H1 (cell line): Measurements from ENCODE around the gene MX1. TPM values are rescaled to one million over a fixed set of nuclear protein-coding genes. Genes with fewer than 3 reads are reported as not detected.
A peak's percentile ranks its signal among the peaks of the same experiment; 100 is the strongest.

Source experiments
- CTCF ChIA-PET: fragments of 300-600 bp; sonication (Branson Sonifier 250); formaldehyde crosslinking; loops from one replicate; lab custom pipeline; 2021; ENCODE audit not compliant: partially characterized antibody; lab: Charles Lee
- POLR2A ChIA-PET: fragments of 300-600 bp; sonication (Branson Sonifier 250); formaldehyde crosslinking; loops from one replicate; lab custom pipeline; 2021; ENCODE audit warnings: inconsistent platforms; ENCODE audit not compliant: partially characterized antibody; lab: Charles Lee
- DNase-seq, 2 experiments: peaks; one replicate each; pipeline versions ENCODE4 v3.0.0 to v3.0.0-alpha.2; 2010 to 2022; ENCODE audit warnings: low spot score in 2 of 2, low read depth in 1 of 2, mixed read lengths in 1 of 2
- FAIRE-seq: peaks from 2 replicates; lab custom pipeline; 2011; peaks lifted over from hg19 to GRCh38; lab: Jason Lieb, UNC
- H2AFZ ChIP-seq: 2 replicates; pipeline ENCODE4 v1.8.1; 2012; ENCODE audit warnings: low read length, inconsistent platforms
- H2AK5ac ChIP-seq: 2 replicates; pipeline ENCODE4 v1.6.1; 2013; ENCODE audit warnings: low read depth, low read length
- H2BK120ac ChIP-seq: replicated peaks from 2 replicates; pipeline ENCODE3; 2013; ENCODE audit warnings: low read depth, low read length, inconsistent platforms
- H2BK12ac ChIP-seq: 2 replicates; pipeline ENCODE4 v1.6.1; 2013; ENCODE audit warnings: low read depth, low read length
- H2BK15ac ChIP-seq: 2 replicates; pipeline ENCODE4 v1.6.1; 2013; ENCODE audit warnings: low read length
- H2BK20ac ChIP-seq: 2 replicates; pipeline ENCODE4 v1.6.1; 2013; ENCODE audit warnings: low read length
- H2BK5ac ChIP-seq: 2 replicates; pipeline ENCODE4 v1.6.1; 2013; ENCODE audit warnings: low read depth, low read length
- H3K14ac ChIP-seq: 2 replicates; pipeline ENCODE4 v1.6.1; 2013; ENCODE audit warnings: inconsistent platforms; ENCODE audit not compliant: insufficient read length
- H3K18ac ChIP-seq: 2 replicates; pipeline ENCODE4 v1.6.1; 2013; ENCODE audit warnings: low read length; ENCODE audit errors: extremely low read depth
- H3K23ac ChIP-seq: 2 replicates; pipeline ENCODE4 v1.6.1; 2013; ENCODE audit warnings: inconsistent platforms; ENCODE audit not compliant: insufficient read length
- H3K23me2 ChIP-seq: 2 replicates; pipeline ENCODE4 v1.6.1; 2013; ENCODE audit warnings: low read depth, low read length
- H3K27ac ChIP-seq: 2 replicates; pipeline ENCODE4 v1.6.1; 2011; ENCODE audit warnings: low read depth, low read length, inconsistent platforms
- H3K27me3 ChIP-seq, 4 experiments: replicated peaks in 1 of 4; 1 replicate in 1 of 4; 2 replicates in 3 of 4; pipeline versions ENCODE4 v1.6.1 to v1.8.1; 2011 to 2013; ENCODE audit warnings: low read length in 3 of 4, mild to moderate bottlenecking in 3 of 4, inconsistent platforms in 2 of 4, mixed read lengths in 2 of 4, moderate library complexity in 1 of 4; ENCODE audit not compliant: control insufficient read depth in 3 of 4, insufficient read depth in 3 of 4; ENCODE audit errors: extremely low read depth in 1 of 4
- H3K36me3 ChIP-seq, 4 experiments: 2 replicates each; pipeline versions ENCODE4 v1.6.1 to v1.8.1; 2011 to 2013; ENCODE audit warnings: mild to moderate bottlenecking in 4 of 4, low read length in 3 of 4, moderate library complexity in 2 of 4, control low read depth in 1 of 4, inconsistent platforms in 1 of 4; ENCODE audit not compliant: insufficient read depth in 4 of 4, control insufficient read depth in 2 of 4
- H3K4ac ChIP-seq: replicated peaks from 2 replicates; pipeline ENCODE3; 2013; ENCODE audit warnings: low read length, low read depth, mixed read lengths, inconsistent platforms; ENCODE audit not compliant: insufficient read length
- H3K4me1 ChIP-seq, 4 experiments: replicated peaks in 1 of 4; 1 replicate in 1 of 4; 2 replicates in 3 of 4; pipeline versions ENCODE4 v1.6.1 to v1.8.1; 2011 to 2013; ENCODE audit warnings: low read length in 3 of 4, inconsistent platforms in 2 of 4, mixed read lengths in 1 of 4; ENCODE audit not compliant: insufficient read depth in 4 of 4, control insufficient read depth in 3 of 4
- H3K4me2 ChIP-seq, 2 experiments: 2 replicates each; pipeline versions ENCODE4 v1.6.1 to v1.8.1; 2011 to 2013; ENCODE audit warnings: low read depth in 2 of 2, low read length in 2 of 2, control low read depth in 1 of 2, inconsistent platforms in 1 of 2, mild to moderate bottlenecking in 1 of 2; ENCODE audit not compliant: insufficient read depth in 1 of 2
- H3K4me3 ChIP-seq, 4 experiments: fragments of 200-600, 300-600 bp in 1 of 4; sonication (generic), shearing (Covaris generic), sonication (Bioruptor Twin) in 1 of 4; 2 replicates each; pipeline versions ENCODE4 v1.5.1 to v1.8.1; 2011 to 2016; ENCODE audit warnings: low read length in 4 of 4, low read depth in 3 of 4, control low read depth in 2 of 4, inconsistent platforms in 2 of 4, mild to moderate bottlenecking in 2 of 4, mixed read lengths in 1 of 4, moderate library complexity in 1 of 4; ENCODE audit not compliant: insufficient read depth in 2 of 4; ENCODE audit errors: extremely low read depth in 1 of 4
- H3K56ac ChIP-seq: replicated peaks from 2 replicates; pipeline ENCODE3; 2013; ENCODE audit warnings: low read depth, mild to moderate bottlenecking, mixed read lengths, low read length, inconsistent platforms; ENCODE audit not compliant: insufficient read length
- H3K79me1 ChIP-seq: 2 replicates; pipeline ENCODE4 v1.6.1; 2013; ENCODE audit warnings: low read depth, low read length, control low read depth
- H3K79me2 ChIP-seq, 2 experiments: 2 replicates each; pipeline versions ENCODE4 v1.6.1 to v1.8.1; 2012 to 2013; ENCODE audit warnings: low read length in 2 of 2, mild to moderate bottlenecking in 2 of 2, inconsistent platforms in 1 of 2; ENCODE audit not compliant: insufficient read depth in 2 of 2, control insufficient read depth in 1 of 2
- H3K9ac ChIP-seq, 4 experiments: replicated peaks in 1 of 4; 1 replicate in 1 of 4; 2 replicates in 3 of 4; pipeline versions ENCODE4 v1.6.1 to v1.8.1; 2011 to 2013; ENCODE audit warnings: low read depth in 3 of 4, low read length in 3 of 4, control low read depth in 2 of 4, mild to moderate bottlenecking in 2 of 4, moderate library complexity in 2 of 4, inconsistent platforms in 1 of 4; ENCODE audit errors: extremely low read depth in 1 of 4
- H3K9me3 ChIP-seq, 2 experiments: 2 replicates each; pipeline versions ENCODE4 v1.6.1 to v1.8.1; 2012 to 2013; ENCODE audit warnings: mild to moderate bottlenecking in 2 of 2, moderate library complexity in 2 of 2, control low read depth in 1 of 2, inconsistent platforms in 1 of 2, low read depth in 1 of 2, low read length in 1 of 2, mixed read lengths in 1 of 2; ENCODE audit not compliant: insufficient read depth in 2 of 2
- H4K20me1 ChIP-seq, 2 experiments: replicated peaks in 1 of 2; 2 replicates each; pipeline versions ENCODE3 to v1.8.1; 2011 to 2013; ENCODE audit warnings: inconsistent platforms in 2 of 2, low read length in 2 of 2, mild to moderate bottlenecking in 1 of 2; ENCODE audit not compliant: insufficient read depth in 2 of 2, control insufficient read depth in 1 of 2
- H4K5ac ChIP-seq: 2 replicates; pipeline ENCODE4 v1.6.1; 2013; ENCODE audit warnings: low read length, low read depth, mixed read lengths, inconsistent platforms; ENCODE audit not compliant: insufficient read length
- H4K8ac ChIP-seq: 2 replicates; pipeline ENCODE4 v1.8.0; 2013; ENCODE audit warnings: mild to moderate bottlenecking, moderate library complexity, low read length, inconsistent platforms; ENCODE audit not compliant: insufficient read depth; ENCODE audit errors: extremely low read depth
- H4K91ac ChIP-seq: replicated peaks from 2 replicates; pipeline ENCODE3; 2013; ENCODE audit warnings: low read length, mixed read lengths, inconsistent platforms; ENCODE audit not compliant: insufficient read length
- BCL11A ChIP-seq, 2 experiments: IDR thresholded peaks; one replicate each; pipeline ENCODE4 v1.6.1; 2011; ENCODE audit warnings: low read depth in 2 of 2, low read length in 2 of 2, mild to moderate bottlenecking in 2 of 2
- CBX8 ChIP-seq: fragments of 300-800, 300-1000 bp; sonication (generic); IDR thresholded peaks from 2 replicates; pipeline ENCODE4 v1.7.1; 2016; ENCODE audit warnings: low read depth, low read length, borderline replicate concordance
- CHD1 ChIP-seq: IDR thresholded peaks from 2 replicates; pipeline ENCODE4 v1.6.1; 2012; ENCODE audit warnings: low read depth, low read length, improper control_type of control experiment
- EP300 ChIP-seq, 2 experiments: IDR thresholded peaks; 1 replicate in 1 of 2; 2 replicates in 1 of 2; pipeline ENCODE4 v1.6.1; 2011 to 2012; ENCODE audit warnings: low read depth in 2 of 2, low read length in 2 of 2, mild to moderate bottlenecking in 2 of 2, borderline replicate concordance in 1 of 2, inconsistent platforms in 1 of 2, moderate library complexity in 1 of 2
- JUND ChIP-seq: IDR thresholded peaks from 2 replicates; pipeline ENCODE4 v1.6.1; 2011; ENCODE audit warnings: mild to moderate bottlenecking, improper control_type of control experiment, low read length
- KDM5A ChIP-seq: fragments of 200-600 bp; IDR thresholded peaks from 2 replicates; pipeline ENCODE4 v1.7.1; 2012; ENCODE audit warnings: mild to moderate bottlenecking, low read length, inconsistent platforms, mixed read lengths
- NRF1 ChIP-seq: IDR thresholded peaks from 2 replicates; pipeline ENCODE4 v1.6.1; 2011; ENCODE audit warnings: mild to moderate bottlenecking, low read depth, low read length, improper control_type of control experiment
- SIX5 ChIP-seq: IDR thresholded peaks from 2 replicates; pipeline ENCODE4 v1.6.1; 2011; ENCODE audit warnings: mild to moderate bottlenecking, low read depth, low read length
- SUZ12 ChIP-seq: fragments of 200-600 bp; sonication (generic); IDR thresholded peaks from 2 replicates; pipeline ENCODE4 v1.6.1; 2012; ENCODE audit warnings: mild to moderate bottlenecking, inconsistent platforms, low read length, moderate library complexity, mixed read lengths
- whole genome bisulfite sequencing, 2 experiments: shearing (Covaris generic) in 1 of 2; methylation state at CpG; one replicate each; pipeline versions ENCODE4 v1.1.6 to v1.1.7; 2013 to 2015; ENCODE audit warnings: low lambda C conversion rate in 2 of 2, mixed read lengths in 2 of 2, inconsistent platforms in 1 of 2, low coverage in 1 of 2, missing lambda C conversion rate in 1 of 2; ENCODE audit not compliant: insufficient replicate concordance in 2 of 2, insufficient coverage in 1 of 2, insufficient read length in 1 of 2; ENCODE audit errors: extremely low coverage in 1 of 2, missing lambda C conversion rate in 1 of 2; 5-methylcytosine and 5-hydroxymethylcytosine counted together
- polyA plus RNA-seq, 7 experiments: library from polyadenylated mRNA; depleted of rRNA in 3 of 7; stranded (reverse) in 5 of 7; unstranded in 2 of 7; fragments of >200 nt in 5 of 7; fragments of 200-250 nt in 2 of 7; gene quantifications; 1 replicate in 5 of 7; 2 replicates in 1 of 7; 4 replicates in 1 of 7; pipeline versions ENCODE4 v1.2.1 to v1.2.3, GENCODE V29; 2011 to 2013; ENCODE audit warnings: missing spikeins in 2 of 7, mixed read lengths in 2 of 7
- total RNA-seq: library from RNA; stranded (reverse); fragmentation: NEBNext Ultra II Directional; extraction: Animal tissue kit (Norgen Biotek cat#: 25700); gene quantifications from 2 replicates; pipeline ENCODE4 v1.2.1, GENCODE V29; 2021
- TF ChIP-seq, protein P1 (sequence below): IDR thresholded peaks from 2 replicates; pipeline ENCODE4 v1.6.1; 2011; ENCODE audit warnings: low read depth, mild to moderate bottlenecking, low read length; ENCODE audit not compliant: insufficient read depth
- TF ChIP-seq, protein P2 (sequence below): IDR thresholded peaks from 2 replicates; pipeline ENCODE4 v1.6.1; 2012; ENCODE audit warnings: low read length, inconsistent platforms

MX1 gene
- total and polyA plus RNA-seq, 2 of the 8 experiments (the other 6 are each of a cell fraction or from before 2014, with no cell fraction given), result 3.8 to 5.7 TPM

DNA sequence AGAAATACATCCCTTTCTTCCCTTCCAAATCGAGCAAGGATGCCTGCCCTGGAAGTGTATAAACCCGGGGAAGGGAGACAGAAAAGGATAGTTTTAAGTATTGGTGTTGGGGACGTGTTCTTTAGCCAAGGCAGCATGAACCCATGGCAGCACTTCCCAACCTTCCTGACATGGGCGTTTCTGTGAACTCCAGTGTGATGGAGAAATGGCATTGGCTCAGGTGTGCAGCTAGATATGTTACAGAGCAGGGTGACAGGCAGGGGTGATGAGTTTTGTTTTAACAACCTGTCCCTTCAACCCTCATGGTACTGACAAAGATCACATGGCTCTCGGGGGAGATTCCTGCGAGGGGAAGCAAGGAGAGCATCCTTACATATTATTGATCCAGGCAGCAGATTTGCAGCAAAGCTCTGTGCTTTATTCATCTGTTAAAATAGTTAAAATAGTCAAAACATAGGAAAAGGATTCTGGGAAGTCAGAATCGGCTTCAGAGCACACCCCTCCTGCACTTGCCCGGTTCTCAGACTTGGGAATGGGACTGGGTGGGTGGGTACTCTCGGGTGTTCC lies 4.0 kb downstream of the MX1 start:
- Histone ChIP-seq H3K27ac (no peak overlapping the region), H3K79me1 (no peaks in the 10 kb centered on the region), H2BK12ac (no peak overlapping the region), H4K8ac (no peak overlapping the region), H2BK120ac (no peak overlapping the region), H3K4me2 (no peak overlapping the region), H4K20me1 (no peaks in the 10 kb centered on the region), H4K91ac (no peak overlapping the region), H3K4me1 (0 out of 7 replicates have a peak, but pooled peaks cover 0 to 3% (median 1%) of the 10 kb centered on the region in 4 experiments), H3K18ac (no peak overlapping the region), H2BK5ac (no peak overlapping the region), H3K4ac (no peak overlapping the region), H3K9me3 (no peaks in the 10 kb centered on the region), H3K27me3 (peaks cover 5 to 24% (median 19%) of the 10 kb centered on the region in 4 experiments), H4K5ac (no peak overlapping the region), H2AK5ac (no peak overlapping the region), H3K14ac (no peak overlapping the region), H3K9ac (no peak overlapping the region), H3K23ac (no peak overlapping the region), H3K23me2 (peaks cover 6% of the 10 kb centered on the region; the same call in 1 of the 2 replicates), H3K79me2 (no peaks in the 10 kb centered on the region), H3K56ac (no peak overlapping the region), H2BK20ac (no peak overlapping the region), H2AFZ (no peak overlapping the region), H3K36me3 (no peaks in the 10 kb centered on the region), H3K4me3 (no peak overlapping the region), H2BK15ac (no peak overlapping the region)
- no peak for FAIRE-seq
- ChIA-PET CTCF (interaction anchor here (1.6 to 1.9 kb wide), 3 partner anchors 19 to 147 kb away, joined by 4 to 6 read pairs (median 5); no protein-coding TSS in a partner anchor), POLR2A (no interaction called here)
- 89% methylated on average over 9 of the region's 9 CpGs; no CpG with 5 or more reads in 1 of the 2 experiments for WGBS, 2 experiments
- peak in 1 of 2 experiments; percentile 19 for DNase-seq
- TF ChIP-seq, protein P1, sequence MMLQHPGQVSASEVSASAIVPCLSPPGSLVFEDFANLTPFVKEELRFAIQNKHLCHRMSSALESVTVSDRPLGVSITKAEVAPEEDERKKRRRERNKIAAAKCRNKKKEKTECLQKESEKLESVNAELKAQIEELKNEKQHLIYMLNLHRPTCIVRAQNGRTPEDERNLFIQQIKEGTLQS, result no peak
- TF ChIP-seq EP300 (IDR thresholded peaks at IDR 0.05; ENCODE audit: borderline replicate concordance in 1 of 2, low read depth in 2 of 2, low read length in 2 of 2) (no peak), CBX8 (no peak), JUND (no peak), SIX5 (no peak), NRF1 (no peak), BCL11A (IDR thresholded peaks at IDR 0.05; ENCODE audit: low read depth in 2 of 2, low read length in 2 of 2) (no peak), CHD1 (no peak), SUZ12 (no peak), KDM5A (no peak)
- TF ChIP-seq, protein P2, sequence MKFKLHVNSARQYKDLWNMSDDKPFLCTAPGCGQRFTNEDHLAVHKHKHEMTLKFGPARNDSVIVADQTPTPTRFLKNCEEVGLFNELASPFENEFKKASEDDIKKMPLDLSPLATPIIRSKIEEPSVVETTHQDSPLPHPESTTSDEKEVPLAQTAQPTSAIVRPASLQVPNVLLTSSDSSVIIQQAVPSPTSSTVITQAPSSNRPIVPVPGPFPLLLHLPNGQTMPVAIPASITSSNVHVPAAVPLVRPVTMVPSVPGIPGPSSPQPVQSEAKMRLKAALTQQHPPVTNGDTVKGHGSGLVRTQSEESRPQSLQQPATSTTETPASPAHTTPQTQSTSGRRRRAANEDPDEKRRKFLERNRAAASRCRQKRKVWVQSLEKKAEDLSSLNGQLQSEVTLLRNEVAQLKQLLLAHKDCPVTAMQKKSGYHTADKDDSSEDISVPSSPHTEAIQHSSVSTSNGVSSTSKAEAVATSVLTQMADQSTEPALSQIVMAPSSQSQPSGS, result no peak
